Fibroblast of skin of back (primary cell): ENCODE measurements around the gene RNF133. TPM values are rescaled to one million over a fixed set of nuclear protein-coding genes. Genes with fewer than 3 reads are reported as not detected.

Experiments used
- DNase-seq: peaks from one replicate; pipeline ENCODE4 v3.0.0-alpha.2; 2013
- polyA plus RNA-seq, 2 experiments: library from polyadenylated mRNA; unstranded; fragments of 120-200 nt; gene quantifications; one replicate each; pipeline ENCODE4 v1.2.1, GENCODE V29; 2013; ENCODE audit not compliant: insufficient read length in 2 of 2

Gene RNF133, protein sequence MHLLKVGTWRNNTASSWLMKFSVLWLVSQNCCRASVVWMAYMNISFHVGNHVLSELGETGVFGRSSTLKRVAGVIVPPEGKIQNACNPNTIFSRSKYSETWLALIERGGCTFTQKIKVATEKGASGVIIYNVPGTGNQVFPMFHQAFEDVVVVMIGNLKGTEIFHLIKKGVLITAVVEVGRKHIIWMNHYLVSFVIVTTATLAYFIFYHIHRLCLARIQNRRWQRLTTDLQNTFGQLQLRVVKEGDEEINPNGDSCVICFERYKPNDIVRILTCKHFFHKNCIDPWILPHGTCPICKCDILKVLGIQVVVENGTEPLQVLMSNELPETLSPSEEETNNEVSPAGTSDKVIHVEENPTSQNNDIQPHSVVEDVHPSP
- polyA plus RNA-seq (2013, experiment 1 of 2; ENCODE audit: insufficient read length), result not detected
- polyA plus RNA-seq (2013, experiment 2 of 2; ENCODE audit: insufficient read length), result not detected

DNA sequence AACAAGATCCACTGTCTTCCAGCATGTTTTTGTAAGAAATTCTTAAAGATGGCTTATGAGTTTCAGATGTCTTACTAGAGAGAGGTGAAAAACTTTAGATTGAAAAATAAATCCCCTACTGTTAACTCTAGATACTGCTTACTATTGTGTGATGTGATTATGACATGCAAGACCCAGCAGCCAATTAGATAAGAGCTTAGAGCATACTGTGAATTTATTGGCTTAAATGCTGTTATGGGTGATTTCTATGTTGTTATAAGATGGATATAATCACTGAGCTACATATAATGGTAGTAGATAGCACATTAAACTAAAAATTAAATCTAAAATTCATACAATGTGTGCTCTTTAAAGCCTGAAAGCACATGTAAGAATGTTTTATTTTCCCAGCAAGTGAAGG is at the start of gene RNF133:
RNF133 (minus strand) TSS at position 101 of the 400 bp plus-strand sequence. CDS start 199 bp downstream, outside the sequence.
- no peak for DNase-seq

DNA sequence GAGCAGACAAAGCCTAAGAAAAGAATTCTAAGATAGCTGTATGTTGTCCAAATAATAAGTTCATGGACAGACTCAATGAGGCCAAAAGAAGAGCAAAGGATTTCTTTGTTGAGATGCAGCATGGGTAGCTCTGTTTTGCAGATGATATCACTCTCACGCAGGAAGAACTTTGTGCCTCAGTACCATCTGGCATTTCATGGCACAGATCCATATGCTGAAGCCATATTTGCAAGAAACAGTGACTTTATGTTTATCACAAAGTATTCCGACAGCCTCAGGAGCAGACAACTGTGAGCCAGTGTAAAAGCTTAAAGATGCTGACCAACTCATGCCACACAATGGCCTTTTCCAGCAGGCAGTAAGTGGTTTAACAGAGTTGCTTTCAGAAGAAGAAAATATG is 49.3 kb upstream of the RNF133 start:
- no peak for DNase-seq

DNA sequence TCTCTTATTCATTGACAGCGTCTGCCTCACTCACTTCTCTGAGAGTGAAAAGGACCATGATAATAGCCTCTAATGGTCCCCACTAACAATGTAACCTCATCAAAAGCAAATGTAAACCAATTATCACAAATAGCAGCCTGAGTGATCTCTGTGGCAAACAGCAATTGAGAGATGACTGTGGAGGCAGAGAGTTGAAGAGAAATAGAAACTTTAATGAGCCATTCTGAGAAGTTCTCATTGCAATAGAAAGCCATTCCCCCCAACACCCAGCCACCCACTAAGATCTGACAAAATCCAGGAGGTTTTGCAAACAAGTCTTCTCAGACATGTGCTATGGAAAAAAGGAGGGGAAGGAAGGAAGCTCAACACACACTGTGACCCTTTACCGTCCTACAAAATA is 48.0 kb upstream of the RNF133 start:
- no peak for DNase-seq

DNA sequence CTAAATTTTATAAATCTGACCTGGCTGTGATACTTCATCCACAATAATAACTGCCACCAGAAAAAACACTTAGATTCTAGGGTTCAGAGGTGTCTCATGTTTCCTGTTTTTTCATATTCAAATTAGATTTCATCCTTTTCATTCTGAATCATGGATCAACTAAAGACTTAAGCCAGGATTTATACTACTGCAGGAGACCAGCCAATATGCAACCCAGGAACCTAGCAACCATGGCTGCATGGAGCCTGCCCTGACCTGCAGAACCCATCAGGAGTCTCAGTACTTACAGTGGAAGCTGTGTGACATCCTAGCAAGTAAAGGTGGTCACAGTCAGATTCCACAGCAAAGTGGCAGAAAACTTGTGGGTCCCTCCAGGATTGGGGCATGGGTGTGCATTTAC is 44.3 kb upstream of the RNF133 start:
- no peak for DNase-seq

DNA sequence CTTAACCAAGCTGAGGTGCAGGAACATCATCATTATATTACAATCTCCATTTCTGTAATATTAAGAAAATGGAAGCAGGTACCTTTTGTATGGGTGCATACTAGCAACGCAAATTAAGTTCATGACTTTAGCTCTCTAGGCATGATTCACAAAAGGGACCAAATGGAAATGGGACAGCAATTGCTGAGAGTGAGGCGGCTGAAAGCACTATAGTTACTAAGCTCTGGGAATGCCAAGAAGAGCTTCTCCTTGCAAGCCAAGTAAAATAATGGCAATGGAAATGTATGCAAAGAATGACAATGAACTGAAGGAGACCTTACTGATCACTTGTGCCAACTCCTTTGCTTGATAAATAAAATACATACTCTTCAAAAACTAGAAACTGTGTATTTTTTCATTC is 40.0 kb upstream of the RNF133 start:
- DNase-seq, result no peak

DNA sequence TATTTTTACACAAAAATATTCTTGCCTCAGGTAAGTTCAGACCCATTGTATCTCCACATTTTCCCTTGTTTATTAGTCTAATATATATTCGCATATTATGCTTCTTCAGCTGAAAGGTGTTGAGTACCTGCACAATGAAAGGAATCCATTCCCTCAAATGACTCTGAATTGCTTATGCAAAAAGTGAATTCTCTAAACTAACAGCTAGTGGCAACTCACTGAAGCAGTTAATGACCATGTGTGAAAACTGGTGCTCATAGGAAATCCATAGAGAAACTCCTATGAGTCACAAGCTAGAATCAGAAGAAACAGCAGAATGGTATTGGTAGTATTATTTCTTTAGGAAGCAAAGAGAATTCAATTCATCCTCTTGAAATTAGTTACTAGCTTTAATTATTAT is 37.3 kb upstream of the RNF133 start:
- DNase-seq, result no peak

DNA sequence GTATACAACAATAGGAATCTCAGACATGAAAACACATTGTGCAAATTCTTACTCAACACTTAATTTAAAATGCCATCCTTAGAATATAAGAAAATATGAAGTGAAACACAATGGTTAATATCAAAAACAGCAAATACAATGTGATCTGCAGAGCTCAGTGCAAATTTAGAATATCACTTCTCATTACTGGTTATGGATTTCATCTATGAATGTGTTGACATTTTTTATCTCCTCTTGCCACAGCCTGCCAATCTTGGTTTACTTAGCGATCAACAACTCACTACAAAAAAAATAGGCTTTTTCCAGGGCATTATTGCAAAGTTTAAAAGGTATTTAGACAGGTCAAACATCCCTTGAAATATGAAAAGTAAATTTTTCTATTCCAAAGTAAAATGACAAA is 28.8 kb upstream of the RNF133 start:
- DNase-seq, result no peak

DNA sequence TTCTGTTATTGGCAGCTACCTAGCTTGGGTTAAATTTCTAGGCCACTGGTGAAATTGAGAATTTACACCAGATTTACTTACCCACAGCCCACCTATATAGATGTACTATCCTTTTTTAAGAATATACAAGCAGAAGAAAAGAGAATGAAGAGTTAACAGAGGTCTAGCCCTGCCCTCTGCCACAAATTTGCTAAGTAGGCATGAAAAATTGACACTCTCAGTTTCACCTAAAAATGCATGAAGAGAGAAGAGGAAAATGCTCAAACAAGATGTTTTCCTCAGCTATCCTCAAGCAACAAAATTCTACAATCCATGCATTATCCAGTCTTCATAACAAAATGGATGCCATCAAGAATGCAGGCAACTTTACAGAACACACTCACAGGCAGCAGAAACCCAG is 28.4 kb upstream of the RNF133 start:
- DNase-seq, result no peak

DNA sequence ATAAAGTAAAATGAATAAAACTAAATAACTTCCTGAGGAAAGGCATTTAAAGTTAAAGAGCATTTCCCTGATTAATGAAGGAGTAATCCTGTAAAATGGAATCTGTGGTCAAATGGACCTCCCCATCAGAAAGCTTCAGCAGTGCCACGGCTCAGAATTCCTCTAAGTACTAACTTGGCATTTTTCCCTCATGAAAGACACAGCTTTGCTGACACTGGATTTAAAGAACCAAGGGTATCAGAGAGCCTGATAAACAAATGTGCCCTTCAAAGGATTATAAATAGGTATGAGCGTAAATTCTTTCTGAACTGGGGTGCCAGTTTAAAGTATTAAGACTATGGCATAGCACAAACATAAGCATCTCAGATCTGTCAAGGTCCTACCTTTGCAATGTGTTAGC is 28.0 kb upstream of the RNF133 start:
- no peak for DNase-seq

DNA sequence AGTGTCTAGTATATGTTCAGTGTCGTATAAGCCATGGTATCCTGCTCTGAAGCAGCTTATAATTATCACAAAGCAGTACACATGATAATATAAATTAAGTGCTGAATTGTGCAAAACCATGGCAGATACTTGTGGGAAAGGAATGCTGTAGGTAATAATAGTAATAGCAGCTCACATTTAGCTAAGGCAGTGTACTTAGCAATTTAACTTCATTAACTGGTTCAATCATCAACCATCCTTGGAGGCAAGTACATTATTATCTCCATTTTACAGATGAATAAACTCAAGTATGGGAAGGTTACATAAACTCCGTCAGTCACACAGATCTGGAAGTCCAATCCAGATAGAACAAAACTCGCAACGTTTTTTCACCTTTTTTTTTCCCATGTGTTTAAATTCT is 25.4 kb upstream of the RNF133 start:
- DNase-seq, result no peak

DNA sequence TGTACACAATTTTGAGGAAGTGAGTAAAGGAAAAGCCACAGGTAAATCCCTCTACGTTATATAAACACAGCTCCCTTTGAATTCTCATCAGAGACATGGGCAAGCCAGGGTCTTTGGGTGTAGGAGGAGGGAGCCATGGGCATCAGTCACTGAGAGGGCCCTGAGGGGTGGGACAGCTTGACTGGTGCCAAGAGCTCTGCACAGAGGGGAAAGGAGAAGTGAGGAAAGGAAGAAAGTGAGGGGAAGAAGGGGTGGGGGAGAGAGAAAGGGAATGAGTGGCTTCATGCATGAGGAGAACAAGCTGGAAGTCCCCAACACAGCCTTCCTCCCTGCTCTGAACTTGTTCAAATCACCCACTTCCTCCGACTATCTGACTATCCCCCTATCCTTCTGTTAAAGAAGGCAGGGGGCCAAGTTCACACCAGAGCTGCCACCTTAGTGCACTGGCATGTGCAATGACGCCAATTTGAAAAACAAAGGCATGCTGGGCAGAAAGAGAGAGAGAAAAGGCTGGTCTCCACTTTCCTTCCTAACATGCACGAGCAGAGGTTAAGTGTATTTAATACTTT is 20.2 kb upstream of the RNF133 start:
- DNase-seq, result no peak

DNA sequence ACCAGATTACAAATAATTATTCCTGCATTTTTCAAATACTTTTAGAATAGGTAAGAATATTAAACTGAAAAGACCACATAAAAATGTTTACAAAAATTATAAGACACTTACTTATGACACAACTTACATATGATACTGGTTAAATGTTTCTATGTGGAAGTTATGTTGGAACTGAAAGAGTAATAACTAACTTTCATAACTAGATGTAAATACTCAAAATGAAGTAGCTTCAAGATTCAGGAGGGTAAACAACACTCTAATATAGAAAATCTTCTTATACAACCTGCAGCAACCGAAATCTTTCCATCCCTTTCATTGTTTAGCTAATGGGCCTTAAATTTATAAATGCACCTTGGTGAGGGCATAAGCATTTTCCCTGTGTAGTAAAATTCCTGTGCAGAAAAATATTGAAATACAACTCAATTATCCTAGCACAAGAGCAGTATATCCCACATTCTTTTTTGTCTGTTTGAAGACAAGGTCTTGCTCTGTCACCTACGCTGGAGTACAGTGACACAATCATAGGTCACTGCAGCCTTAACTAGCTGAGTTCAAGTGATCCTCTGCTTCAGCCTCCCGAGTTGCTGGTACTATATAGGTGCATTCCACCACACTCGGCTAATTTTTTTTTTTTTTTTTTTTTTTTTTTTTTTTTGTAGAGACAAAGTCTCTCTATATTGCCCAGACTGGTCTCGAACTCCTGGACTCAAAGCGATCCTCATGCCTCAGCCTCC is 18.6 kb upstream of the RNF133 start:
- DNase-seq, result no peak

DNA sequence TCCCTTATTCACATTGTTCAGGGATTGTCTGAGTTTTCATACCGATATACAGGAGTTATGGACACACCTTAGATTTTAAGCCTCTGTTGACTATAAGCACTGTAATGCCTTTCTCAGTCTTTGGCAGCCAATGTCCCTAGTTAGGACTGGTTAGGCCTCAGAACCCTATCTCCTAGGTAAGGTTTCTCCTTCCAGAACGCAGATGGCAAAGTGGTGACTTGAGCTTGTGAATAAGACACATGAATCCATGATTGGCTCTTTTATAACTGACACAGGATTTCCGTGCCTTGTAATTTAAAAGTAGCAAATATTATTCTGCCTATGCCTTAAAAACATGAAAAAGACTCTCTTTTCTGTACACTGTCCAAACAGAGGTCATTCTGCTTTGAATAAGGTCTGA is 16.3 kb upstream of the RNF133 start:
- DNase-seq, result no peak

DNA sequence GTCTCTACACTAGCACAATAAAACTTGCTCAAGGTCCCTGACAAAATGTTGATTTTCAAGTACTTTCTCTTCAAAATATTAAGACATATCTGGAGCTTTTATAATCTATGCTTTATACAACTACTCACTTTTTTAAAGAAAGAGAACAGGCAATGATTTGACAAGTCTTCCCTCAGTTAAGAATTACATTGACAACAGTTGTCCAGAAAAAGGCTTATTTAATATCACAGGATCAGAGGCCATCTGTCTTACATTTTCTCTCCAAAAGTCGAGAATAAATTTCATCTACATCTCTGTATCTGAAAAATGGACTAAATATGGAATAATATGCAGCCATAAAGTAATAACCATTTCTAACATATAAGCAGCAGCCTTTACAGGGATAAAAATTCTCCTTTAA is 12.0 kb upstream of the RNF133 start:
- no peak for DNase-seq

DNA sequence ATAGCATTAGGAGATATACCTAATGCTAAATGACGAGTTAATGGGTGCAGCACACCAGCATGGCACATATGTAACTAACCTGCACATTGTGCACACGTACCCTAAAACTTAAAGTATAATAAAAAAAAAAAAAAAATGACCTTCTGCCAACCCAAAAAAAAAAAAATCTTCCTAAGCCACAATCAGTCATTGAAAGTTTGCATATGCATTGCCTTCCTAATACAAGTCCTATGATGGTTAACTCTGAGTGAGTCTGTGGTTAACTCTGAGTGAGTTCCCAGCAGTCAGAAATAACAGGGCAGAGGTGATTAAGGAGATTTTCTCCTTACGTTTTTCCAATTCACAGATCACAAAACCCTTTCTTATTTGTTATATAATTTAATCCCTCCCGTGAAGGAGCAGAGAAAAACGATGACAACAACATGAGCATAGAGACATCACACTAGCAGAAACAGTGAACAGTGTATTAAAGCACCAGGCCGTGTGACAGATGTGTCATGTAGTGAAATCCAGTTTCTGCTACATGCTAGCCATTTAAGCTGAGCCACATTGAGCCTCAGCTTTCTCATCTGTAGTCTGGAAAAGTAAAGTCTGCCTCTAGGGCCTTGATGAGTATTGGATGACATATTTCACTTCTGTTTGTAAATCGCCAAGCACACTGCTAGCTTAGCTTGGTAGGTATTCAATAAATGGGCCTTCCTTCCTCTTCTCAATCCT is 11.2 kb upstream of the RNF133 start:
- no peak for DNase-seq

DNA sequence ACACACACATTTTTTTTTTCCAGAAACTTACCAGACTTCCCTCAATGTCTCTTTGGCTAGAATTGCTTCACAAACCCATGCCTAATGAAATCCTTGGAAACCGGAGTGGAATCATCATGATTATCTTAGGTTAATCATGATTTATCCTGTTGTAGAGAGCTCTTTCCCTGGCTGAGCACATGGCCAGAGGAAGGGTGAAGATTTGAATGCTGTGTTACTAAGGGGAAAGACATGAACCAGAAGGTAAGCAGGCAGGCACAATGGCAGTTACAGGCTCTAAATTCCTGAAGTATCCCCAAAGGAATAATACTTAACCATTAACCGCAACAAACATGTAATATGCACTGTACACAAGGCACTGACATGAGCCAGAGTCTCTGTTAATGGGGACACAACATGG is 7.9 kb upstream of the RNF133 start:
- no peak for DNase-seq

DNA sequence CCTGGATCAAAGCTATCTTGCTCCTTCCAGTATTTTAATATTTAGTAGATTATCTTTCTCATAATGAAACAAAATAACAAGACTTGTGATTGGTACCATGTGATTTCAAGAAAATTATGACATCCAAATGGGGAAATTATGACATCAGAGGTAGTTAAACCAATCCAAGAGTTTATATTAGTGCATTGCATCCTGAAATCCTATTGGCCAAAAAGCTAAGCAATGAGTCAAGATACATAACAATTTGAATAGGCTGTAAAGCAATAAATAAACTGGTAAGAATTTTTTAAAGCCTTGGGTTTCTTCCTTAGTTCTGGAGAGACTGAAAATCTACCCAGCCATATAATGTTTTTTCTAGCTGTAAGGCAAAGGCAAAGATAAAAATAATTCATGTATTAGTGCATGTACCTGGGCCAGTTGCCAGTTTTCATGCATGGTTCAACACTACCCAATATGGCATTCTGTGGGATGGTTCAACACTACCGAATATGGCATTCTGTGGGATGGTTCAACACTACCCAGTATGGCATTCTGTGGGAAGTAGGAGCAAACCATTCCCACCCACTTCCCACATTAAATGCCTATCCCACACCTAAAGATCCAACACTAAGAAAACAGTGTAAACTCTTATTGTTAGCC is 4.1 kb upstream of the RNF133 start, which contains the start of gene RNF148:
RNF148 (minus strand) TSS at position 51 of the 639 bp plus-strand sequence. CDS start 172 bp downstream, outside the sequence.
- peak; percentile 30 for DNase-seq

DNA sequence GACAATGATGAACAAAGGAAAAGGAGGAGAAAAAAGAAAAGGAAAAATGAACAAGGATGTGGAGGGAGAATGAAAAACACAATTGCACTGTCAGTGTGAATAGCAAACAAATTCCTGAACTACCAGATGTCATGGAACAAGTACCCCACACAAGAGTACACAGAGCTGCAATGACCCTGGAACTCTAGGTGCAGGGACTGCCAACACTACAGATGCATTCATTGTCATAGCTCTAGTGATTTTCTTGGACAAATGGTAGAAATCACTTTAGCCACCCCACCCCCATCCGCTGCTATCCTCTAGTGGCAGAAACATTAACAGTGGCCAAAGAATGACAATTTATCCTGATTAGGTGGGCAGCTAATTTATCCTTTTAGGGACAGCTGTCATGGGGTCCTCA is 3.1 kb downstream of the RNF133 start:
- DNase-seq, result no peak

DNA sequence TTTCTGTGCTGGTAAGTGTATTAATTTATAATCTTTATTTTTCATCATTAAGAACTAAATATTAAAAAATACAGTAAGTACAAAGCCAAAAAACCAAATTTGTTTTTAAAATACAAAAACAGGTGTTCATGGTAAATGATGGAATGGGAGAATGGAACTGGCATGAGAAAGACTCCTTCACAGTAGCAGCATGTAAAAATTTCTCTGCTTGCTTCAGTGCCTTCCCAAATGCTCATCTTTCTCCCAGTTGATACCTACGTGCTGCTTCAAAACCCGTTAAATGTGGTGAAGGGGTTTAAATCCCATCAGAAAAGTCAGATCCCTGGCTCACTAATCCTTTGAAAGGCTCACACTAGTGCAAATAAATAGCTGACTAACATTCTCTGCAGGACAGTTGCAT is 4.2 kb downstream of the RNF133 start:
- DNase-seq, result no peak

DNA sequence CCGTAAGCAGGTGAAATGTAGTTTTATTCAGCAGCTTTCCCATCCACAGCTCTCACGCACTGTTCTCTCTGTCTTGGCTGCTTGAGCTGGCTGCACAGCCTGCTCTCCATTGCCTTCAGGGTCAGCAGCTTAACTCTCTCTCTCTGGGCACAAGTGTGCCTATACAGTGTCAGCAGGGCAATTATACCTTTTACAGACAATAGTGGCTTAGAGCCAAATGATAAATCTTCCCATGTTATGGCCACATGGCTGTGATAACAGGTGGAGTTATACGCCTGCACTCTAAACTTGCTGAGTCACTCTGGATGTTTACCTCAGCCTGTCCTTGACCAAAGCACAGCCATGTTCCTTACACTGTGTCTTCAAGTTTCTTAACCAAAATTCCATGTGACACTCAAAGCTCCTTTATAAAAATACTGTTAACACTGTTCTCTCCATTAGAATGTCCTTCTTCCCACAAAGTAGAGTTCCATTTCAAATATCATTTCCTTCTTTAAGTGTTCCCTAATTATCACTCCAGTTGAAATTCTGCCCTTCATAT is 6.1 kb downstream of the RNF133 start:
- no peak for DNase-seq

DNA sequence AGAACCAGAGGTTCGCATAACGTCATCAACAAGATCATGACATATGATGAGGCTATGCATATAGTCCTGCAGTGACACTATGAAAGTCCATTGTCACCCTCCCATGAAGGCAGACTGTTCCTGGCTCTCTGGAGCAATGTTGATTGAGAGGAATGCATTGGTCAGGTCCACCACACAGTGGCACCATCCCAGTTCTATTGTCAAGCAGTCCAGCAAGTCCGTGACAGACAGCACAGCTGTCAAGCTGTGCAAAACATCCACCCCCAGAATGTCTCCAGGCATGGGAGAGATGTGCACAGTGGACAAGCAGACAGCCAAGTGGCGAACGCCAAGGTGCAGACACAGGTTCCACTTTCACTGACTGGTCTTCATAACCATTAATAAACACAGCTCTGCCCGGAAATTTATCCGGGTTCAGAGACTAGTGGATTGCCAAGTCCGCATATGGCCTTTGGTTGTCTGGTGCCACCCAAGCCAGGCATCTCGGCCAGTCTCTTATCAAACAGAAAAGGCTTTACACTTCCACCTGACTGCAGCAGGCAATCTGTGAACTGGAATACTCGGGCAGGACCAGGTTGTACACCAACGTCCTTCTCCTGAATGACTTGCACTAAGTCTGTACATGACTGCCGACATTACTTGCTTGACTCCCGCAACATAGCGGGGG is 7.2 kb downstream of the RNF133 start:
- no peak for DNase-seq
